ENCODE results near the gene PIK3CA. TPM values are rescaled to one million over a fixed set of nuclear protein-coding genes. Genes with fewer than 3 reads are reported as not detected.

Gene PIK3CA
- total RNA-seq, 1 experiment from 2014 or later: 12.0 TPM

DNA sequence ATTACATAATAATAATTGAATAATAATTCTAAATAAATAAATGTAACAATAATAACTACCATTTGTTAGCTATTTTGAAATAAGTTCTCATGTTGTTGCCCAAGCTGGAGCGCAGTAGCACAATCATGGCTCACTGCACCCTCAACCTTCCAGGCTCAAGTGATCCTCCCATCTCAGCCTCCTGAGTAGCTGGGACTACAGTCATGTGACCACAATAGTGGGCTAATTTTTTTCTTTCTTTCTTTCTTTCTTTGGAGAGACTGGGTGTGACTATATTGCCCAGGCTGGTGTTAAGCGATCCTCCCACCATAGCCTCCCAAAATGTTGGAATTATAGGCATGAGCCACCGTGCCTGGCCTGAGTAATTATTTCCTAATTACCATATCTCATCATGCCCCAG, 133.7 kb downstream of the PIK3CA start:
- no peaks in the 10 kb centered on the region for H3K27me3 Mint-ChIP-seq (ENCODE audit: low read depth)
- no peak overlapping the region for H2BK5ac ChIP-seq (ENCODE audit: insufficient read length, low read length)
- no peaks in the 10 kb centered on the region for H3K23me2 ChIP-seq (ENCODE audit: insufficient read length, low read depth, low read length, poor library complexity, severe bottlenecking)
- H3K4me2 ChIP-seq (ENCODE audit: insufficient read depth, insufficient read length, low read length): no peak overlapping the region
- H3K27ac Mint-ChIP-seq: no peak overlapping the region
- no peaks in the 10 kb centered on the region for H3K9me3 Mint-ChIP-seq
- H3K4me3 Mint-ChIP-seq: no peak overlapping the region
- no peak overlapping the region for H2BK120ac ChIP-seq (ENCODE audit: low read depth, low read length, poor library complexity, severe bottlenecking)
- H2AFZ ChIP-seq (ENCODE audit: low read length): no peak overlapping the region
- no CpG with 5 or more reads among the region's 3 CpGs for WGBS (ENCODE audit: extremely low coverage, insufficient read length, low lambda C conversion rate)
- no peak overlapping the region for H4K5ac ChIP-seq (ENCODE audit: insufficient read length, low read depth, low read length)
- no peak overlapping the region for H3K56ac ChIP-seq (ENCODE audit: insufficient read length, low read depth, low read length)
- H3K27ac ChIP-seq (ENCODE audit: insufficient read length, low read depth, low read length): no peak overlapping the region
- H3K9me3 ChIP-seq (ENCODE audit: control insufficient read depth, low read depth, low read length): no peaks in the 10 kb centered on the region
- no peaks in the 10 kb centered on the region for H4K20me1 ChIP-seq (ENCODE audit: control insufficient read depth, insufficient read depth, insufficient read length)
- no peak overlapping the region for H2AK5ac ChIP-seq (ENCODE audit: insufficient read length, low read length)
- no peak overlapping the region for H3K18ac ChIP-seq (ENCODE audit: insufficient read length, low read depth, low read length)
- no peak overlapping the region for H4K91ac ChIP-seq (ENCODE audit: insufficient read length, low read depth, low read length)
- H3K27me3 ChIP-seq (ENCODE audit: insufficient read depth, low read length): no peaks in the 10 kb centered on the region
- no peak for DNase-seq
- H3K4me1 Mint-ChIP-seq: peaks cover 5 to 7% of the 10 kb centered on the region in 2 experiments
- no peak overlapping the region for H2BK20ac ChIP-seq (ENCODE audit: low read depth, low read length, poor library complexity, severe bottlenecking)
- H3K4me1 ChIP-seq (ENCODE audit: insufficient read depth, low read length): no peaks in the 10 kb centered on the region; the same call in 1 of the 2 replicates
- no peaks in the 10 kb centered on the region for H3K79me1 ChIP-seq (ENCODE audit: insufficient read depth, low read depth, low read length, poor library complexity, severe bottlenecking)
- H3K14ac ChIP-seq (ENCODE audit: insufficient read depth, low read length): no peak overlapping the region
- H2BK12ac ChIP-seq (ENCODE audit: insufficient read length, low read depth, low read length): no peak overlapping the region
- no peak overlapping the region for H2BK15ac ChIP-seq (ENCODE audit: low read depth, low read length)
- H3K23ac ChIP-seq (ENCODE audit: insufficient read length, low read depth, low read length): no peak overlapping the region
- no peak overlapping the region for H3K4ac ChIP-seq (ENCODE audit: low read depth, low read length)
- H3T11ph ChIP-seq (ENCODE audit: low read length): no peak overlapping the region
- no peak overlapping the region for H4K8ac ChIP-seq (replicated peaks; ENCODE audit: insufficient read length, low read depth, low read length)
- TF ChIP-seq, protein P1, sequence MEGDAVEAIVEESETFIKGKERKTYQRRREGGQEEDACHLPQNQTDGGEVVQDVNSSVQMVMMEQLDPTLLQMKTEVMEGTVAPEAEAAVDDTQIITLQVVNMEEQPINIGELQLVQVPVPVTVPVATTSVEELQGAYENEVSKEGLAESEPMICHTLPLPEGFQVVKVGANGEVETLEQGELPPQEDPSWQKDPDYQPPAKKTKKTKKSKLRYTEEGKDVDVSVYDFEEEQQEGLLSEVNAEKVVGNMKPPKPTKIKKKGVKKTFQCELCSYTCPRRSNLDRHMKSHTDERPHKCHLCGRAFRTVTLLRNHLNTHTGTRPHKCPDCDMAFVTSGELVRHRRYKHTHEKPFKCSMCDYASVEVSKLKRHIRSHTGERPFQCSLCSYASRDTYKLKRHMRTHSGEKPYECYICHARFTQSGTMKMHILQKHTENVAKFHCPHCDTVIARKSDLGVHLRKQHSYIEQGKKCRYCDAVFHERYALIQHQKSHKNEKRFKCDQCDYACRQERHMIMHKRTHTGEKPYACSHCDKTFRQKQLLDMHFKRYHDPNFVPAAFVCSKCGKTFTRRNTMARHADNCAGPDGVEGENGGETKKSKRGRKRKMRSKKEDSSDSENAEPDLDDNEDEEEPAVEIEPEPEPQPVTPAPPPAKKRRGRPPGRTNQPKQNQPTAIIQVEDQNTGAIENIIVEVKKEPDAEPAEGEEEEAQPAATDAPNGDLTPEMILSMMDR (conservative IDR thresholded peaks at IDR 0.05): no peak
- H3K36me3 Mint-ChIP-seq (ENCODE audit: insufficient read depth in 1 of 3, low read depth in 3 of 3): no peaks in the 10 kb centered on the region
- no peaks in the 10 kb centered on the region for H3K79me2 ChIP-seq (ENCODE audit: insufficient read depth, low read length)
- H3K9ac ChIP-seq (ENCODE audit: extremely low read depth, insufficient read length, low read length): no peak overlapping the region

Data from H9 (cell line).